Erythroblast (primary cell): ENCODE data around the gene CPNE9.

ENCODE experiments used
- DNase-seq, 2 experiments: peaks; one replicate each; lab custom pipeline; 2025; lab: John Stamatoyannopoulos, UW
- GATA1 ChIP-seq: IDR thresholded peaks from 2 replicates; pipeline ENCODE4 v1.6.1; 2011; ENCODE audit warnings: low read depth, mild to moderate bottlenecking, control low read depth, low read length, moderate library complexity
- POLR2A ChIP-seq: IDR thresholded peaks from 2 replicates; pipeline ENCODE4 v1.6.1; 2011; ENCODE audit warnings: mild to moderate bottlenecking, low read length

The CPNE9 gene

DNA sequence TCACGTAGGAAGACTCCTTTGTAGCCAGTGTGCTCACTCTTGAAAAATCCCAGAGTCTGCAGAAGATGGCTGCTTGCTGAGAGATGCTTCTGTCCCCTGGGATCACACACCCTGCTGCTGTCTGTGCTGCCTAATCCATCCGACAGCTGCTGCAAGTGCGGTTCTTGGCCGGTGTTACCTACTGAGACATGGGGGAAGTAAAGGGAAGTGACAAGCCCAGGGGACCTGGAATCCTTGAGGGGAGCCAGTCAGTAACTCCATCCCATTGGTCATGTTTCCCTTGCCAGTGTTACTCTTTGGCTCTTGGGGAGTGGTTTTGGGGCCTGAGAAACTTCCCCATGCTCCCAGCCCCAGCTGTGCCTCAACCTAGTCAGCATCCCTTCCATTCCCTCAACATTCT lies 8.3 kb upstream of the CPNE9 start:
- TF ChIP-seq GATA1: no peak
- no peak for TF ChIP-seq POLR2A
- DNase-seq: no peak

- no peak for TF ChIP-seq POLR2A
- no peak for TF ChIP-seq GATA1
- DNase-seq: no peak
Observed at GRCh38 chr3:9695746-9696145, 7.9 kb upstream of the CPNE9 start.

DNA sequence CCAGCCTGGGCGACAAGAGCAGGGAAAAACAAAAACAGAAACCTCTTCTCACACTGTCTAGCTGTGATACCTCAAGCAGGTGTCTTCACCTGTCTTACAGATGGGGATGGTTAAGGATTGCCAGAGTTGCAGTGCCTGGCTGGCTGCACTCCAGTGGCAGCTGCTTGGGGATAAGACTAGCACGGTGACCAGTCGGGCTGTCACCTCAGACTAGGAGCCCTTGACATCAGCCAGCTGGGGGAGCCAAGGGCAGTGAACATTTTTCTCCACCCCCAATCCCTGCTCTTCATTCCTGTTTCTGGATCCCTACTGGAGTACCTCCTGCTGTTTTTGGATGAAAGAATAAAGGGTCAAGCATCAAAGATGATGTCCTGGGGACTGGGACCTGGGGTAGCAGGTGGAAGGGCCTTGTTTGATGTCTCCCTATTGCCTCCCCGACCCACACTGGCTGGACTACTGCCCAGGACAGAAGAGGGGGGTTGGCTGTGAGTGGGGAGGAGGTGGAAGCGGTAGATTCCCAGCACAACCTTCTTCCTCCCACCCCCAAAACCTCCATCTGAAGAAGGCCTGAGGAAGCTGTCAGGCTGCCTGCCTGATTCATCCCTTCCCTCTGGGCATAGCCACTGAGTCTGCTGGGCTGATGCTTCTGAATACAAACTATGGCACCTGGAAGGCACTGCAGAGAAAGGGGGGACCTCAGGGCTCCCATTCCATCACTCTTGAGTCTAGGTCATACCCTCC lies 7.0 kb upstream of the CPNE9 start:
- TF ChIP-seq GATA1 (no peak), POLR2A (no peak)
- DNase-seq: no peak

GRCh38 chr3:9697892-9698291 lies 5.7 kb upstream of the CPNE9 start:
- TF ChIP-seq POLR2A (no peak), GATA1 (no peak)
- DNase-seq: no peak

DNA sequence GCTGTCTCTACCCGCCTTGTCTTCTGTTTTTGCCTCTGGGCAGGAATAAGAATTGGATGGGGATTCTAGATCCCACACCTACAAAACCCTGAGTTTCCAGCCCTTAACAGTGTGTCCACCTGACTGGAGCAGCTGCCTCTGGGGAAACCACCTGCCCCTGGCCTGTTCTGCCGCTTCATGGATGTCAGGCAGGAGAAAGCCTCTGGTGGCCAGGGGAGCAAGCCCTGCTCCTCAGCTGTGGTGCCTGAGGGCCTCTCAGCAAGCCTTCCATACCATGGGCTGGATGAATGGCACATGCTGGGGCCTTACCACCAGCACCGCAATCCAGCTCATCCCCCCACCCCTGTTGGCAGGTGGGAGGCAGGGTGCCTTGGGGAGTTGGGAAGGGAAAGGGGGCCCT lies 5.3 kb upstream of the CPNE9 start:
- DNase-seq: no peak
- no peak for TF ChIP-seq GATA1
- TF ChIP-seq POLR2A: no peak

DNA sequence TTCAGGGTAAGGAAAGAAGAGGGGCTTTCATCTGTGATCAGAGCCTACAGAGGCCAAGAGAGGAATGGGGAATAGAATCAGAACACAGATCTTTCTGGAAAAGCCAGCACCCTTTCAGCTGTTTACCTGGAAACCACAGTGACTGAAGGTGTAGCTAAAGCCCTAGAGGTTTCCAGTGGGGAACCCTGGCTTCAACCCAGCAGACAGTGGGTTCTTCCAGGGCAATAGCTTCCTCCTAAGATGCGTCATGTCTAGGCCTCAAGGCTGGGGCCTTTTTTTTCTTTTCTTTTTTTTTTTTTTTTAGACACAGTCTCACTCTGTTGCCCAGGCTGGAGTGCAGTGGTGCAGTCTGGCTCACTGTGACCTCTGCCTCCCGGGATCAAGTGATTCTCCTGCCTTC lies 3.1 kb upstream of the CPNE9 start:
- TF ChIP-seq GATA1 (no peak), POLR2A (no peak)
- no peak for DNase-seq

DNA sequence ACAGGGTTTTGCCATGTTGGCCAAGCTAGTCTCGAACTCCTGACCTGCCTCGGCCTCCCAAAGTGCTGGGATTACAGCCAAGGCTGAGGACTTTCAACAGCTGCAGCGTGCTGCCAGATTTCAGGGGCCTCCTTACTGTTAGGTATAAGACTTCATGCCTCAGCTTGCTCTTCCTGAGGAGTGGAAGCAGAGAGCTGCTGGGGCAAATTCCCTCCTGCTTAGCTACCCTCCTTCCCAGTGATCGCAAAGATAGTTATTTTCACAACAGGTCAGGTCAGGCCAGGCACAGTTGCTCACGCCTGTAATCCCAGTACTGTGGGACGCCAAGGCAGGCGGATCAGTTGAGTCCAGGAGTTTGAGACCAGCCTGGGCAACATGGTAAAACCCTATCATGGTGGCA lies 2.6 kb upstream of the CPNE9 start:
- DNase-seq: no peak
- TF ChIP-seq POLR2A (no peak), GATA1 (no peak)

DNA sequence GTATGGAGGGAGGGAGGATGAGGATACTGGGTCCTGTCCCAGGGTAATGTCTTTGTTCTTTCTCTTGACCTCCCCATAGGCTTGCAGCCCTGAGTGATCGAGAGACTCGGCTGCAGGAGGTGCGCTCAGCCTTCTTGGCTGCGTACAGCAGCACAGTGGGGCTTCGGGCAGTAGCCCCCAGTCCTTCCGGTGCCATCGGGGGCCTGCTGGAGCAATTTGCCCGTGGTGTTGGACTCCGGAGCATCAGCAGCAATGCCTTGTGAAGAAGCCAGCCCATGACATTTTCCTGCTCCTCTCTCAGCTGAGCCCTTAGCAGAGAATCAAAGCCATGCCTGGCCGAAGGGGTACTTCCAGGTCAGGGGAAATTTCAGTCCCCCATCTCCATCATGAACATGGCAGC lies 1.9 kb upstream of the CPNE9 start:
- DNase-seq: no peak
- TF ChIP-seq GATA1 (no peak), POLR2A (no peak)

DNA sequence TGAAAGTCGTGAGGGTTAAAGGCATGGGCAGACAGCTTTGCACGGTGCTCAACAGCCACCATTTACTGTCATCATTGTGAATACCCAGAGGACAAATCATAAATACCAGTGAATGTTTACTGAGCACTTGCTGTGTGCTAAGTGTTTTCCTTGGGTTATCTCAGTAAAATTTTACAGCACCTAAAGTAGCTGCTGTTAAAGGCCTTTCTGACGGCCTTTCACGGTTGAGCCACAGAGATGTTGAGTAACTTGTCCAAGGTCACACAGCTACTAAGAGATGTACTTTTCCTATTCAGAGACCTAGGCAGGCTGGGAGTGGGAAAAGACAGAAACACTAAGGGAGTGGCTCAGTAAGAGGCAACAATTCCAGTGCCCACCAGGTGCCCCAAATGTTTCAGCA lies 393 bp upstream of the CPNE9 start:
- no peak for TF ChIP-seq GATA1
- no peak for TF ChIP-seq POLR2A
- DNase-seq: no peak

GRCh38 chr3:9704347-9705322 lies 1.0 kb downstream of the CPNE9 start:
- TF ChIP-seq GATA1: no peak
- TF ChIP-seq POLR2A: no peak
- peak; percentile 31 to 42 for DNase-seq

GRCh38 chr3:9710174-9710739 lies 6.6 kb downstream of the CPNE9 start:
- DNase-seq: no peak
- TF ChIP-seq POLR2A: no peak
- TF ChIP-seq GATA1: no peak

DNA sequence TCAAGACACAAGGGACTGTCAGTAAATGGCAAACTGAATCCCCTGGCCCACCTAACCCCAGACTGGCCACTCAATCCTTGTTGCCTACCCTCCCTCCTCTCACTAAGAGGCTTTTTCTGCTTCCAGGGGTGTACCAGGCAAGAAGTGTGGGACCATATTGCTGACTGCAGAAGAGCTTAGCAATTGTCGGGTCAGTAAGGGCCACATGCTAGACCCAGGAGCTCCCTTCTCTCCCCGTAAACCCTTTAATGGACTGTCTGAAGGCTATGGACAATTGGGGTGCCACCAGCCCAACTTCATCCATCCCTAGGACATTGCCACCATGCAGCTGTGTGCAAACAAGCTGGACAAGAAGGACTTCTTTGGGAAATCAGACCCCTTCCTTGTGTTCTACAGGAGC lies 8.8 kb downstream of the CPNE9 start:
- no peak for DNase-seq
- TF ChIP-seq GATA1: no peak
- no peak for TF ChIP-seq POLR2A

- TF ChIP-seq GATA1 (no peak), POLR2A (no peak)
- DNase-seq: no peak
Observed at GRCh38 chr3:9713142-9713541, 9.5 kb downstream of the CPNE9 start.

- TF ChIP-seq GATA1 (no peak), POLR2A (no peak)
- DNase-seq: peak; percentile 12 to 32
Observed at GRCh38 chr3:9715136-9715535, 11.5 kb downstream of the CPNE9 start.
